Superior temporal gyrus (tissue), 1 donor: Measurements from ENCODE around the gene PEAR1.

Experiments
- DNase-seq: peaks from one replicate; pipeline ENCODE4 v3.0.0-alpha.2; 2016; ENCODE audit errors: extremely low spot score

The PEAR1 gene

DNA sequence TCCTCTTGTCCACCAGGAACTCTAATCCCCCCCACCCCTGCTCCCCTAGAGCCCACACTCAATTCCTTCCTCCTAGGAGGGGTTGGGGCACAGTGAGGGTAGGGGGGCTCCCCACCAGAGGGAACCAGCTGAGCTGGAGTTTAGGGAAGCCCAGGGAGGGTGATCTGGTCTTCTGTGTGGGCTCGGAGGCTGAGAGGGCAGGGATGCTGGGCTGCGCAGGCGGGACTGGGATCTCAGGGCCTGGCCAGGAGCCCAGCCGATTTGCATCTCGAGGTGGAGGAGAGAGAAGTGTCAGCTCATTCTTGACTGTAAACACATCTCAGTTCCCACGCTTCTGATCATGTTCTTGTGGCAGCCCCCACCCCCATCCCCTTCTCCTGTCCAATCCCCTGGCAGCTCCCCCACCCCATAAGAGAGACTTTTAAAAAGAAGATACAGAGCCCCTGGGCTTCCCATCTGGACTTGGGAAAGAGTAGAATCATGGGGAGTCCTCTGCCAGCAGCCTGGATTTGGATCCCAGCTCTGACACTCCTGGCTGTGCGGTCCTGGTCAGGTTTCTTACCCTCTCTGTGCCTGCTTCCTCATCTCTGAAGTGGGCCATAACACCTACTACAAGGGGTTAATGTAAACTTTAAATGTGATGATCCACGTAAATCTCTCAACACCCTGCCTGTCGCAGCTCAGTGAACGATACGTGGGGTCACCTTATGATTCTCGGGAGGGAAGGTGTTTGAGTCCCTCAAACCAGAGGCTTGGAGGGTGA is 6.6 kb downstream of the PEAR1 start:
- DNase-seq: no peak

DNA sequence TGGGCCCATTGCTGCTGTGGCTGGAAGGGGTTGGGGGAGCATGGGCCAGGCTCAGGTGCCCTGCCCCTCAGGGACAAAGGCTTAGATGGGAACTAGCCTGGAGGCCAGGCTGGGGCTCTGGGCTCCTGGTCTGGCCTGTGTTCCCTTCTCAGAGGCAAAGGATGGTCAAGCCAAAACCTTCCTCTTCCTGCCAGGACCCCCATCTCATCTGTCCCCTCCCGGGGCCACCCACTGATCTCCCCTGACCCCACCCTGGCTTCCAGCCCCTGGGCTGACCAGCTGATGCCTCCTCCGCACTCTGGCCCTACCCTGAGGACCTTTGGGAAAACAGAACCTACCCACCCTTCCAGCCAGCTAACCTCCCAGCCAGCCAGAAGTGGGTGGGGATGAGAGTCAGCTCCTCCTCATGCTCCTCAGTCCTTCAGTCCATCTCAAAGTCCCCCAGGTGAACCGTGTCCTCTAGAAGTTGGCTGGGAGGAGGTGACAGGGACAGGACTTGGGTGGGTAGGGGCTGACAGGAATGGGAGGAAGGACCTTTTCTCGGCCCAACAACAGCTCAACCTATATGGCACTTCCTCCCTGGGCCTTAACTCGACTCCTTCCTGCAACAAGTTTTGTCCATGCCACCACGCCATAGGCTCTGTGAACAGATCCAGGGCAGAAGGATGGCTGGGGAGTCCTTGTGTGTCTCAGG is 7.5 kb downstream of the PEAR1 start:
- DNase-seq: no peak

DNA sequence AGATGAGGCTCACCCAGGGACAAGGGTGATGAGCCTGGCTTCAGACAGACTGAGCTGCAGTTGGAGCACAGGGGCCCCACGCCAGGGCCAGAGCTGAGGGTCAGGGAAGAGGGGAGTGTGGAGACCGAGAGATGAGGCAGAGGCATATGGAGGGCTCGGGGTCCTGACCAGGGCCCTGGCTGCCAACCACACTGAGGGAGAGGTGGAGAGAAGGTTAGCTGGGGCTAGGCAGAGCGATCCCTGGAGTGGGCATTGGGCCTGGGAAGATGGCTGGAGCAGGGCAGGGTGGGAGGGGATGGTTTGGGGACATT is 8.0 kb downstream of the PEAR1 start:
- DNase-seq: no peak

DNA sequence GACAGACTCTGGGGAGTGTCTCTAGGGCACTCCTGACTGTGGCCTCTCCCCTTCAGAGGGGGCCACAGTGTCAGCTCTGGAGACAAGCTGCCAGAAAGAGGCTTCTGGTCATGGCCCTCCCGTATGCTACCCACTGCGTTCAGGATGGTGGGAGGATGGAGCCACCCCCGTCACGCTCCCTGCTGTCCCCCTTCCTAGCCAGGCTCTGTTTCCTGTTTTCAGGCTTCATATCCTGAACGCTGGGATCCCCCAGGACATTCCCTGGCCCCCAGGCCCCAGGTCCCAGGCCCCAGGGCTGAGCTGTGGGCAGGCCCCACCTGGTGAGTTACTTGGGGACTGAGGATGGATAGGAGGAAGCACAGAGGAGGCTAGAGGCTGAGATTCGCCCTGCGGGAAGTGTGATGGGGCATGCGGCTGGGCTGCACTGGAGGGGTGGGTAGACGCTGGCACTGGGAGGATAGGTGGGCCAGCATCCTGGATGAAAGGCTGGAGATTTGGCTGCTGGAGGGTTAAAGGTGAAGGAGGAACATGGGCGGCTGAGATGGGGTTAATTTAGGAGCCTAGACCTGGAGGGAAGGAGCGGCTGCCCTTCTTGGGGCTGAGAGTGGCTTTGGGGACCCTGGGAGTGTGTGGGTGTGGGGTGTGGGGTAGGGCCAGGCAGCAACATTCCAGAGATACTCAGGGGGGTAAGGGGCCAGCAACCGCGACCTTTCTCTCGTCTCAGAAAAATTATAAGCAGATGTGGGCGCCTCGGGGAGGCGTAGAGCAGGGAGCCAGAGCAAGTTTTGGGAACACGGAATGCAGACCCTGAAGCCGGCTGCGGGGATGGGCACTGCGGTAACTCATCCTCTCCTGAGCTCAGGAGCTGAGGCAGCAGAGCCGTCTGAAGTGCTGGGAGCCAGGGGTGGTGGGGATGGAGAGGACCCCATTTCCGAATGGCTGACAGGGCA is 8.7 kb downstream of the PEAR1 start:
- no peak for DNase-seq

DNA sequence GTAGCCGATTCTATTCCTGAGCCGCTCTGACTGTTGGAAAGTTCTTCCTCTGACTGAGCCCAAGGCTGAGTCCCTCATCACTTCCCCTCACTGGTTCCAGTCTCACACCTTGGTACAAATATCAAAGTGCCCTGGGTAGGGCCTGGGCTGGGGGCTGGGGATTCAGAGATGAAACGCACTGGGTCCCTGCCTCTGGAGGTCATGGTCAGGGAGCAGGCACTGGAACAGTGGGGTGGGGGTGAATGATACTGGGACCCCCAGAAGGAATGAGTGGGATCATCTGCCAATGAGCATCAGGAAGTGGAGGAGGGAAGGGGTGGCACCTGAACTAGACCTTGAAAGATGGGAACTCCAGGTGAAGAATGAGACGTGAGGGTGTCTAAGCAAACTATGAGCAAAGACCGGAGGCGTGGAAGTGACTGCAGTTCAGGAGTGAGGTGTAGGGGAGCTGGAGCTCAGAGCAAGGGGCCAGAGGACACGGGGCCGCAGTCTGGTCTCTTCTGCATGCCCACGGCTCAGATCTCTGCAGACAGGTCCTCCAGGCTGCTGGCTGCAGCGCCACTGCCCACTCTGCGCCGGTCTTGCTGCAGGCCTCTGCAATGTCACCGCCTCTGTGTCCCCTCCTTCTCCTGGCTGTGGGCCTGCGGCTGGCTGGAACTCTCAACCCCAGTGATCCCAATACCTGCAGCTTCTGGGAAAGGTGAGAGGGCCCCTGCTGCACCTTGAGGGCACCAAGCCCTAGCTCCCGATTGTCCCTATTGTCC is 10.0 kb downstream of the PEAR1 start:
- no peak for DNase-seq

DNA sequence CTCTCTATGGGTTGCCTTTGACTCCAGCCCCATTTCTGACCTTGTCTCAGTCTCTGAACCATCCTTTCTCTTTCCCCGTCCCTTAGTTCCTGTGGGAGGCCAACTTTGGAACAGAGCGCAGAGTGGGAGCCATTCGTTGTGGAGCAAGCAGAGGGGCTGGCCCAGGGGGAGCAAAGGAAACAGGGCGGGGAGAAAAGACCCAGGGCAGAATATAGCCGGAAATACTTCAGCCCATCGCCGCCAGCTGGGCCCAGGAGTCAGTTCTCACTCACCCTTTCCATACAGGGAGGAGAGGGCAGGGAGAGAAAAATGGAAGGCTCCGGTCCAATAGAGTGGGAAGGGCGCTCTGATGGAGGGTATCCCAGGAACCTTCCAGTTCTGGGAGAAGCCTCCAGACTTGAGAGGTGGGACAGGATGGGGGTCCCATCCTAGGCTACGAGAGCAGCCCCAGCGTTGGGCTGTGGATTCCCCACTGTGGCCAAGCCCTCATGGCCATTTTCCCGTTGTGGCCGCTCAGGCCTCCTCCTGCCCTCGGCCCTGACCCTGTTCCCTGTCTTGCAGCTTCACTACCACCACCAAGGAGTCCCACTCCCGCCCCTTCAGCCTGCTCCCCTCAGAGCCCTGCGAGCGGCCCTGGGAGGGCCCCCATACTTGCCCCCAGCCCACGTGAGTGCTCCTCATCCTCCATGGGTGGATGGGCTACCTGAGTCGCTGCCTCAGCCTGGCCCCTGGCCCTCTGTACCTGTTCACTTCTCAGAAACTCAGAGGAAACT is 10.9 kb downstream of the PEAR1 start:
- no peak for DNase-seq

DNA sequence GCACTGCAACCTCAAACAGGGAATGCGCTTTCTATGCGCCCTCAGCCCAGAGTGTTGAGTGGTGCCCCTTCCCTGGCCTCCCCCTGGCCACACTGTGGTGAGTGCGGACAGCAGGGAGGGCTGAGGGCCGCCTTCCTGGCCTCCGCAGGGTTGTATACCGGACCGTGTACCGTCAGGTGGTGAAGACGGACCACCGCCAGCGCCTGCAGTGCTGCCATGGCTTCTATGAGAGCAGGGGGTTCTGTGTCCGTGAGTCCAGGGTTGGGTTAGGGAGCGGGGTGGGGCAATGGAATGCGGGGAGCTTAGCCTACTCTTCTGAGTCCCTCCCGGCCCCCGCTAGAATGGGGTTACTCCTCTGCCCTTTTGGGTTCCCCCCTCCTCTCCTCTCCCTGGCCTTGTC is 11.7 kb downstream of the PEAR1 start:
- no peak for DNase-seq

DNA sequence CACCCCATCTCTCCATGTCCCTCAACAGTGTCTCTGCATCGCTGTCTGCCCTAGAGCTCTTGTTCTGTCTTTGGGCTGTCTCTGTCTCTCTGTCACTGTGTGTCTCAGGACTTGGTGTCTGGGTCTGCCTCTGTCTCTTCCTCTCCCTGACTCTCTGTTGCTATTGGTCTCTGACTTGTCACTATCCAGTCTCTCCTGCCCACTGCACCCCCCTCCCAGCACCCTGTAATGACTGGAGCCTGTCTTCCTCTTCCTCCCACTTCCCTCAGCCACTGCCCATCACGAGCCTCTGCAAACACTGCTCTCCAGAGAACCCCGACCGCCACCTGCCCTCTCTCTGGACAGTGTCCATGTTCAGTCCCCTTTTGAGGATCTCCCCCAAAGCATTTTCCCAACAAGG is 12.1 kb downstream of the PEAR1 start:
- DNase-seq: no peak

DNA sequence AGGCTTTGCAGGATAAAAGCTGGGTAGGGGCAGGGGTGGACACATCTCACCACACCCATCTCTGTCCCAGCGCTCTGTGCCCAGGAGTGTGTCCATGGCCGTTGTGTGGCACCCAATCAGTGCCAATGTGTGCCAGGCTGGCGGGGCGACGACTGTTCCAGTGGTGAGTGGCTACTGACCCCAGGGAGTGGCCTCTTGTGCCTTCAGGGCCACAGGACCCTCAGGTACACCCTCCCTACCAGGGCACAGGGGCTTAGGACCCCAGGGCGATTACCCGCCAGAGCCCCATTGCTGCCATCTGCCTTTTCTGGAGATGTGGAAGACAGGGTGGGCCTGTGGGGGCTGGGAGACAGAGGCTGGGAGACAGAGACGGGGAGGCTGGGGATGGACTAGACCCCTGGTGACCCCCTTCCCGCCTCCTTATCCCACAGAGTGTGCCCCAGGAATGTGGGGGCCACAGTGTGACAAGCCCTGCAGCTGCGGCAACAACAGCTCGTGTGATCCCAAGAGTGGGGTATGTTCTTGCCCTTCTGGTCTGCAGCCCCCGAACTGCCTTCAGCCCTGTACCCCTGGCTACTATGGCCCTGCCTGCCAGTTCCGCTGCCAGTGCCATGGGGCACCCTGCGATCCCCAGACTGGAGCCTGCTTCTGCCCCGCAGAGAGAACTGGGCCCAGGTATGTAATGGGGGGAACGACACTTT is 12.8 kb downstream of the PEAR1 start:
- DNase-seq: no peak

DNA sequence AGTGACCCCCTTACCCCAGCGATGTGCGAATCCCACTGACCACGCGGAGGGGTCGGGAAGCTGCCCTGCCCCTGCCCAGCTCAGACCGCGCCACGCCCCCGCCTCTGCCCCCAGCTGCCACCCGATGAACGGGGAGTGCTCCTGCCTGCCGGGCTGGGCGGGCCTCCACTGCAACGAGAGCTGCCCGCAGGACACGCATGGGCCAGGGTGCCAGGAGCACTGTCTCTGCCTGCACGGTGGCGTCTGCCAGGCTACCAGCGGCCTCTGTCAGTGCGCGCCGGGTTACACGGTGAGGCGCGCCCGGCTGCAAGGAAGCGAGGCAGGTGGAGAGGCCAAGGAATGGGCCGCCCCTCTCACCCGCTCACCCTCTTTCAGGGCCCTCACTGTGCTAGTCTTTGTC is 15.0 kb downstream of the PEAR1 start:
- DNase-seq: no peak

DNA sequence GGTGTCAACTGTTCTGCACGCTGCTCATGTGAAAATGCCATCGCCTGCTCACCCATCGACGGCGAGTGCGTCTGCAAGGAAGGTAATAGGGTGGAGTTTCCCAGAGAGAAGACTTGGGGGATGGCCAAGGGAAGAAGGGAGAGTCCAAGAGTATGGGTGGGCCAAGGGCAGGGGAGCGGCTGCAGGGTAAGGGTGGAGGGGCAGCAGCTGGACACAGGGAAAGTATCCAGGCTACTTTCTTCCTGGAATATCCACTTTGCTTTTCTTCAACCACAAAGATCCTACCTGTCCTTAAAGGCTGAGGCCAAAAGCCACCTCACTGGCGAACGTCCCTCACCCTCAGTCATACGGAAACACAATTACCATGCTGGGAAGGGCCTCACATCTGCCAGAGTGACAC is 15.4 kb downstream of the PEAR1 start:
- DNase-seq: no peak

DNA sequence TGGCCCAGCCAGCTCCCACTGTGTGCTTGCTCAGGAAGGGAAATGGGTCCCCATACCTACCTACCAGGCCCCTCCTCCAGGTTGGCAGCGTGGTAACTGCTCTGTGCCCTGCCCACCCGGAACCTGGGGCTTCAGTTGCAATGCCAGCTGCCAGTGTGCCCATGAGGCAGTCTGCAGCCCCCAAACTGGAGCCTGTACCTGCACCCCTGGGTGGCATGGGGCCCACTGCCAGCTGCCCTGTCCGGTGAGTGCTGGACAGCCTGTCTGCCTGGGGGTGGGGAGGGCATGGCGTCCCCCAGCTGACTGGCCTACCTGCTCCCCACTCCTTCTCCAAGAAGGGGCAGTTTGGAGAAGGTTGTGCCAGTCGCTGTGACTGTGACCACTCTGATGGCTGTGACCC is 16.2 kb downstream of the PEAR1 start:
- no peak for DNase-seq

DNA sequence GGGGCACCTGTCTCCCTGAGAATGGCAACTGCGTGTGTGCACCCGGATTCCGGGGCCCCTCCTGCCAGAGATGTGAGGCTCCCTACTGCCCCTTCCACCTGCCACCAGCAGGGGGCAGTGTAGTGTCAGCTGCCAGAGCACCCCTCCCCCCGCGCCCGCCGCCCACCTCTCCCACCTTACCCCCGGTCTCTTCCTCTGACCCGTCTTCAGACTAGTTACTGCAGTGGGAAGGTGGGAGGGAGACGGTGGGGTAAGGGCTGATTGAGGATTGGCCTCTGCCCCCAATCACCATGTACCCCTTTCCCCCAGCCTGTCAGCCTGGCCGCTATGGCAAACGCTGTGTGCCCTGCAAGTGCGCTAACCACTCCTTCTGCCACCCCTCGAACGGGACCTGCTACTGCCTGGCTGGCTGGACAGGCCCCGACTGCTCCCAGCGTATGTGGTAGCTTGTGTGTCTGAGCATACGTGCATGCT is 16.8 kb downstream of the PEAR1 start:
- no peak for DNase-seq

DNA sequence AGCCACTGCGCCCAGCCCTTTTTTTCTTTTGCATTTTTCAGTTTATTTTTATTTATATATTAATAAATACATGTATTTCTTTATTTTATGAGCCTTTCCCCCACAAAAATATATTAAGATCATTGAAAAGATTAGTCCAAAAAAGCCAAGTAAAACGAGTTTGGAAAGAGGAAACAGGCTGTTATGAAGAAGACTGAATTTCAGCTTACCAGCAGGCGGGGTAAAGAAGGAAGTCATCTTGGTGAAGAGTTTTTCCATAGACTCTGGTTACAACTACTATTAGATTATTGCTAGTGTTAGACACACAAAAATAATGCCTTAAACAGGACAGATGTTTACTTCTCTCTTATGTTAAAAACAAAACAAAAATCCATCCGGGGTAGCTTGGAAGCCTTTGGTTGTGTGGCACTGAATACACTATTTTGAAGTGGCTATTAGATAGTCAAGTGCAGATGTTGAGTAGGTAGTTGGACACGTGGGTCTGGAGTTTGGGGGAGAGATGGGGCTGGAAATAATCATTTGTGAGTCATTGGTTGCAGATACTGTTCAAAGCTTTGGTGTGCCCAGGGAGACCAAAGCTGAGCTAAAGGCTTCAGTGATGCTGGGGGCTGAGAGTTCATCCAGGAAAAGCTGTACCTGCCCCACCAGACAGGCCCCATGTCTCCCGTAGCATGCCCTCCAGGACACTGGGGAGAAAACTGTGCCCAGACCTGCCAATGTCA is 18.2 kb downstream of the PEAR1 start:
- no peak for DNase-seq

DNA sequence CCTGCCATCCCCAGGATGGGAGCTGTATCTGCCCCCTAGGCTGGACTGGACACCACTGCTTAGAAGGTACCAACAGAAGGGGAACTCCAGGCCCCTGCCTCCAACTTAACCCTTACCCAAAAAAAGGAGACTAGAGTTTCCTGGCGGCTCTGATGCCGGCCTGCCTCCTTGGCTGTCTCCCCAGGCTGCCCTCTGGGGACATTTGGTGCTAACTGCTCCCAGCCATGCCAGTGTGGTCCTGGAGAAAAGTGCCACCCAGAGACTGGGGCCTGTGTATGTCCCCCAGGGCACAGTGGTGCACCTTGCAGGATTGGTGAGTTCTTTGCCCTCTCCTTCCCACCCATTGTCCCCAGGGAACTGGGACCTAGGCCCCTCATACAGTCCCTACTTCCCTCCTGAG is 18.8 kb downstream of the PEAR1 start:
- no peak for DNase-seq

DNA sequence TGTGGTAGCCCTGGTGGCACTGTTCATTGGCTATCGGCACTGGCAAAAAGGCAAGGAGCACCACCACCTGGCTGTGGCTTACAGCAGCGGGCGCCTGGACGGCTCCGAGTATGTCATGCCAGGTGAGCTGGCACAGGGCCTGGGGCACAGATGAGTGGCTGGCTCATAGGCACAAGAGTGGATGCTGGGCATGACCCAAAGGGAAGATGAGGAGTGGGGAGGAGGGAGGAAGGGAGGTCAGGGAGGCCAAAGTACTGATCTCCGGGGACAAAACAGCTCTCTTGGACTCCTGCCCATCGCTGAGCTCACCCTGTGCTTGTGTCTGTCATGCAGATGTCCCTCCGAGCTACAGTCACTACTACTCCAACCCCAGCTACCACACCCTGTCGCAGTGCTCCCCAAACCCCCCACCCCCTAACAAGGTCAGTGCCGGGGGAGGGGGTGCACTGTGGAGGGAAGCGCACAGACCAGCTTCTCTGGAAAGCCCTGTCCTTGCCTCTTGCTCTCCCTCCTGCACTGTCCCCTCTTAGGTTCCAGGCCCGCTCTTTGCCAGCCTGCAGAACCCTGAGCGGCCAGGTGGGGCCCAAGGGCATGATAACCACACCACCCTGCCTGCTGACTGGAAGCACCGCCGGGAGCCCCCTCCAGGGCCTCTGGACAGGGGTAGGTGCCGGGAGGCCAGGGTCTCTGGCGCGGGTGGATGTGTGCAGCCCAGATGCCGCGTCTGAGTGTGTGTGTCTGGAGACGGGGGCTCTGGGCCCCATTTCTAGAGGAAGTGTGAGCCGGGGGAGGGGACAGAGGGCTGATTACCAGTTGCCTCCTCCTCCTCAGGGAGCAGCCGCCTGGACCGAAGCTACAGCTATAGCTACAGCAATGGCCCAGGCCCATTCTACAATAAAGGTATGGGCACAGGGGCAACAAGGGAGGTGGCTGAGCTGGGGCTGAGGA is 19.6 kb downstream of the PEAR1 start:
- DNase-seq: no peak

DNA sequence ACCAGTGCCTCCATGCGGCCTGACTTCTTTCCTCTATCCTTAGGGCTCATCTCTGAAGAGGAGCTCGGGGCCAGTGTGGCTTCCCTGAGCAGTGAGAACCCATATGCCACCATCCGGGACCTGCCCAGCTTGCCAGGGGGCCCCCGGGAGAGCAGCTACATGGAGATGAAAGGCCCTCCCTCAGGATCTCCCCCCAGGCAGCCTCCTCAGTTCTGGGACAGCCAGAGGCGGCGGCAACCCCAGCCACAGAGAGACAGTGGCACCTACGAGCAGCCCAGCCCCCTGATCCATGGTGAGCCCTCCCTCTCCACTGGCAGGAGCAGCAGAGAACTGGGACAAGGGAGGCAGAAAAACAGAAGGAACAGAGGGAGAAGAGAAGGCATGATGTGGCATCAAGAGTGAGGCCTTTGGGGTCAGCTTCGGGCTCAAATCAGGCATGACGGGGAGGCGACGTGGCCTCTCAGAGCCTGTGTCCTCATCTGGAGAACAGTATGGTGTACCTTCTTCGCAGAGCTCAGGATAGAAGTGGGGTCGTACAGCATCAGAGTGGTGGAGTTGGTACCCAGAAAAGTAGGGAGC is 20.4 kb downstream of the PEAR1 start:
- no peak for DNase-seq

DNA sequence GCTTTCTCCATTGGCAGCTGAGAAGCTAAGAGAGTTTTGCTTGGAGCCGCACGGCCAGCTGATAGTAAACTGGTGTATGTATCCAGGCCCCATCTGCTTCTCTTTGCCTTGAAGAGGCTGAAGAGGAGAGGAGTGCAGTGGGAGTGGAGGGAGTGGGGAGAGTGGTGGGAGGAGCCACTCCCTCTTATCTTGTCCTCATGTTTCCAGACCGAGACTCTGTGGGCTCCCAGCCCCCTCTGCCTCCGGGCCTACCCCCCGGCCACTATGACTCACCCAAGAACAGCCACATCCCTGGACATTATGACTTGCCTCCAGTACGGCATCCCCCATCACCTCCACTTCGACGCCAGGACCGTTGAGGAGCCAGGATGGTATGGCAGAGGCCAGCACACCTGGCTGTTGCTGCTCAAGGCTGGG is 20.9 kb downstream of the PEAR1 start:
- no peak for DNase-seq
